ENCODE measurements around the gene NSUN6. TPM values are rescaled to one million over a fixed set of nuclear protein-coding genes. Genes with fewer than 3 reads are reported as not detected.
A peak's percentile ranks its signal among the peaks of the same experiment; 100 is the strongest.

The NSUN6 gene
- total RNA-seq, 1 experiment from 2014 or later, result 12.5 TPM

DNA sequence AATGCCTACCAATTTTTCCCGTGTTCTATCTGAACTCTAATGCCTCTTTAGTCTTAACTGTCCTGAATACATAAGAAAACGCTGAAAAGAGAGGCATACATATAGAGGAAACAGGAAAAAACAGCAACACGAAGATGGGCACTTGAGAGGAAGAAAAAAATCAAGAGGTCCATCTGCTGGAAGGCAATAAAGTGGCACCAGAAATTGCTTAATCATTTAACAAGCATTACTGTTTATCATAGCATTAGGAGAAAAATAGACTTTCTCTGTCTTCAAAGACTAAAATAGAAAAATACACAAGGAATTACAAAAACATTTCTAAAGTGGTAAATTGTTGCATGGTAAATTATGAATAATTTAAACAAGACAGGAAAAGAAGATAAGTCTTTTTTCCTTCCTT, 35.0 kb downstream of the NSUN6 start:
- Histone ChIP-seq H3K27ac (ENCODE audit: low read depth, low read length) (no peak overlapping the region), H4K20me1 (ENCODE audit: insufficient read depth) (no peaks in the 10 kb centered on the region), H3K4me2 (ENCODE audit: low read length) (no peak overlapping the region), H2AFZ (ENCODE audit: low read depth, low read length, poor library complexity, severe bottlenecking) (no peak overlapping the region), H3K27me3 (ENCODE audit: insufficient read depth, low read length) (no peaks in the 10 kb centered on the region), H3K9ac (ENCODE audit: low read length) (no peak overlapping the region), H3K9me3 (ENCODE audit: control insufficient read depth in 1 of 2, insufficient read depth in 1 of 2, low read depth in 1 of 2, low read length in 2 of 2) (no peaks in the 10 kb centered on the region), H3K9me2 (ENCODE audit: insufficient read depth) (no peaks in the 10 kb centered on the region), H3K79me2 (ENCODE audit: insufficient read depth, low read length) (0 out of 2 replicates have a peak, but pooled peaks cover 3% of the 10 kb centered on the region), H3K36me3 (ENCODE audit: control insufficient read depth in 1 of 2, insufficient read depth in 2 of 2, low read length in 2 of 2) (peaks cover 0 to 9% of the 10 kb centered on the region in 2 experiments; a peak in 2 of 4 replicates), H3K4me3 (replicated peaks in 1 of 2; ENCODE audit: low read depth in 1 of 2, low read length in 2 of 2) (no peak overlapping the region), H3K4me1 (ENCODE audit: control insufficient read depth in 1 of 2, insufficient read depth in 2 of 2, low read length in 2 of 2) (peaks cover 21 to 33% of the 10 kb centered on the region in 2 experiments)
- ChIA-PET RAD21 (ENCODE audit: low non-redundant PET in 1 of 2, low total read pairs in 2 of 2, uncharacterized antibody in 2 of 2, unreplicated experiment in 2 of 2) (no interaction called here), POLR2A (no interaction called here), CTCF (no interaction called here)
- TF ChIP-seq, protein P1, sequence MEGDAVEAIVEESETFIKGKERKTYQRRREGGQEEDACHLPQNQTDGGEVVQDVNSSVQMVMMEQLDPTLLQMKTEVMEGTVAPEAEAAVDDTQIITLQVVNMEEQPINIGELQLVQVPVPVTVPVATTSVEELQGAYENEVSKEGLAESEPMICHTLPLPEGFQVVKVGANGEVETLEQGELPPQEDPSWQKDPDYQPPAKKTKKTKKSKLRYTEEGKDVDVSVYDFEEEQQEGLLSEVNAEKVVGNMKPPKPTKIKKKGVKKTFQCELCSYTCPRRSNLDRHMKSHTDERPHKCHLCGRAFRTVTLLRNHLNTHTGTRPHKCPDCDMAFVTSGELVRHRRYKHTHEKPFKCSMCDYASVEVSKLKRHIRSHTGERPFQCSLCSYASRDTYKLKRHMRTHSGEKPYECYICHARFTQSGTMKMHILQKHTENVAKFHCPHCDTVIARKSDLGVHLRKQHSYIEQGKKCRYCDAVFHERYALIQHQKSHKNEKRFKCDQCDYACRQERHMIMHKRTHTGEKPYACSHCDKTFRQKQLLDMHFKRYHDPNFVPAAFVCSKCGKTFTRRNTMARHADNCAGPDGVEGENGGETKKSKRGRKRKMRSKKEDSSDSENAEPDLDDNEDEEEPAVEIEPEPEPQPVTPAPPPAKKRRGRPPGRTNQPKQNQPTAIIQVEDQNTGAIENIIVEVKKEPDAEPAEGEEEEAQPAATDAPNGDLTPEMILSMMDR (IDR thresholded peaks at IDR 0.05 in 2 of 3, conservative IDR thresholded peaks at IDR 0.05 in 1 of 3; ENCODE audit: borderline replicate concordance in 1 of 3, insufficient read depth in 1 of 3, low read depth in 2 of 3, low read length in 2 of 3), result peak in 1 of 3 experiments; percentile 15; a peak in 1 of 6 replicates
- TF ChIP-seq, protein P2, sequence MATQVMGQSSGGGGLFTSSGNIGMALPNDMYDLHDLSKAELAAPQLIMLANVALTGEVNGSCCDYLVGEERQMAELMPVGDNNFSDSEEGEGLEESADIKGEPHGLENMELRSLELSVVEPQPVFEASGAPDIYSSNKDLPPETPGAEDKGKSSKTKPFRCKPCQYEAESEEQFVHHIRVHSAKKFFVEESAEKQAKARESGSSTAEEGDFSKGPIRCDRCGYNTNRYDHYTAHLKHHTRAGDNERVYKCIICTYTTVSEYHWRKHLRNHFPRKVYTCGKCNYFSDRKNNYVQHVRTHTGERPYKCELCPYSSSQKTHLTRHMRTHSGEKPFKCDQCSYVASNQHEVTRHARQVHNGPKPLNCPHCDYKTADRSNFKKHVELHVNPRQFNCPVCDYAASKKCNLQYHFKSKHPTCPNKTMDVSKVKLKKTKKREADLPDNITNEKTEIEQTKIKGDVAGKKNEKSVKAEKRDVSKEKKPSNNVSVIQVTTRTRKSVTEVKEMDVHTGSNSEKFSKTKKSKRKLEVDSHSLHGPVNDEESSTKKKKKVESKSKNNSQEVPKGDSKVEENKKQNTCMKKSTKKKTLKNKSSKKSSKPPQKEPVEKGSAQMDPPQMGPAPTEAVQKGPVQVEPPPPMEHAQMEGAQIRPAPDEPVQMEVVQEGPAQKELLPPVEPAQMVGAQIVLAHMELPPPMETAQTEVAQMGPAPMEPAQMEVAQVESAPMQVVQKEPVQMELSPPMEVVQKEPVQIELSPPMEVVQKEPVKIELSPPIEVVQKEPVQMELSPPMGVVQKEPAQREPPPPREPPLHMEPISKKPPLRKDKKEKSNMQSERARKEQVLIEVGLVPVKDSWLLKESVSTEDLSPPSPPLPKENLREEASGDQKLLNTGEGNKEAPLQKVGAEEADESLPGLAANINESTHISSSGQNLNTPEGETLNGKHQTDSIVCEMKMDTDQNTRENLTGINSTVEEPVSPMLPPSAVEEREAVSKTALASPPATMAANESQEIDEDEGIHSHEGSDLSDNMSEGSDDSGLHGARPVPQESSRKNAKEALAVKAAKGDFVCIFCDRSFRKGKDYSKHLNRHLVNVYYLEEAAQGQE (IDR thresholded peaks at IDR 0.05; ENCODE audit: low read depth), result no peak
- TF ChIP-seq, protein P3, sequence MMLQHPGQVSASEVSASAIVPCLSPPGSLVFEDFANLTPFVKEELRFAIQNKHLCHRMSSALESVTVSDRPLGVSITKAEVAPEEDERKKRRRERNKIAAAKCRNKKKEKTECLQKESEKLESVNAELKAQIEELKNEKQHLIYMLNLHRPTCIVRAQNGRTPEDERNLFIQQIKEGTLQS (IDR thresholded peaks at IDR 0.05), result no peak
- TF ChIP-seq JUND (IDR thresholded peaks at IDR 0.05) (no peak), ELF1 (IDR thresholded peaks at IDR 0.05; ENCODE audit: borderline replicate concordance, low read depth) (no peak), RAD21 (IDR thresholded peaks at IDR 0.05; ENCODE audit: low read depth) (peak; percentile 32; the same call in 1 of the 2 replicates), POLR2AphosphoS5 (IDR thresholded peaks at IDR 0.05; ENCODE audit: low read depth, low read length) (no peak)
- BruUV-seq (replicated peaks), result no TSS peak
- ATAC-seq (no peak; the same call in 1 of the 2 replicates), DNase-seq (ENCODE audit: low read depth, low spot score) (no peak)
- intact Hi-C loops (cut with micrococcal nuclease), result no loop called here
